HEK293T (cell line): ENCODE measurements around the gene TNFSF4.

ENCODE experiments used
- BHLHE40 ChIP-seq: fragments of 450-650 bp; IDR thresholded peaks from 2 replicates; pipeline ENCODE4 v1.6.1; 2016; ENCODE audit warnings: mild to moderate bottlenecking, moderate library complexity, borderline replicate concordance
- CTBP1 ChIP-seq: fragments of 450-650 bp; IDR thresholded peaks from 2 replicates; pipeline ENCODE4 v1.6.1; 2016; ENCODE audit warnings: borderline replicate concordance
- FOXA1 ChIP-seq: fragments of 450-650 bp; IDR thresholded peaks from 2 replicates; pipeline ENCODE4 v1.6.1; 2016; ENCODE audit warnings: mild to moderate bottlenecking
- FOXK2 ChIP-seq: fragments of 450-650 bp; IDR thresholded peaks from 2 replicates; pipeline ENCODE4 v1.6.1; 2016; ENCODE audit warnings: mild to moderate bottlenecking
- HDGF ChIP-seq: fragments of 450-650 bp; IDR thresholded peaks from 2 replicates; pipeline ENCODE4 v1.6.1; 2017; ENCODE audit warnings: antibody characterized with exemption, borderline replicate concordance
- L3MBTL2 ChIP-seq: fragments of 450-650 bp; conservative IDR thresholded peaks from 2 replicates; pipeline ENCODE4 v1.6.1; 2016; ENCODE audit warnings: mild to moderate bottlenecking
- LEF1 ChIP-seq: fragments of 450-650 bp; IDR thresholded peaks from 2 replicates; pipeline ENCODE4 v1.6.1; 2017; ENCODE audit warnings: mild to moderate bottlenecking, borderline replicate concordance
- SP1 ChIP-seq: fragments of 450-650 bp; IDR thresholded peaks from 2 replicates; pipeline ENCODE4 v1.6.1; 2017
- SUZ12 ChIP-seq: fragments of 450-650 bp; IDR thresholded peaks from 2 replicates; pipeline ENCODE4 v1.6.1; 2016; ENCODE audit warnings: mild to moderate bottlenecking
- TARDBP ChIP-seq: fragments of 450-650 bp; IDR thresholded peaks from 2 replicates; pipeline ENCODE4 v1.6.1; 2016

DNA sequence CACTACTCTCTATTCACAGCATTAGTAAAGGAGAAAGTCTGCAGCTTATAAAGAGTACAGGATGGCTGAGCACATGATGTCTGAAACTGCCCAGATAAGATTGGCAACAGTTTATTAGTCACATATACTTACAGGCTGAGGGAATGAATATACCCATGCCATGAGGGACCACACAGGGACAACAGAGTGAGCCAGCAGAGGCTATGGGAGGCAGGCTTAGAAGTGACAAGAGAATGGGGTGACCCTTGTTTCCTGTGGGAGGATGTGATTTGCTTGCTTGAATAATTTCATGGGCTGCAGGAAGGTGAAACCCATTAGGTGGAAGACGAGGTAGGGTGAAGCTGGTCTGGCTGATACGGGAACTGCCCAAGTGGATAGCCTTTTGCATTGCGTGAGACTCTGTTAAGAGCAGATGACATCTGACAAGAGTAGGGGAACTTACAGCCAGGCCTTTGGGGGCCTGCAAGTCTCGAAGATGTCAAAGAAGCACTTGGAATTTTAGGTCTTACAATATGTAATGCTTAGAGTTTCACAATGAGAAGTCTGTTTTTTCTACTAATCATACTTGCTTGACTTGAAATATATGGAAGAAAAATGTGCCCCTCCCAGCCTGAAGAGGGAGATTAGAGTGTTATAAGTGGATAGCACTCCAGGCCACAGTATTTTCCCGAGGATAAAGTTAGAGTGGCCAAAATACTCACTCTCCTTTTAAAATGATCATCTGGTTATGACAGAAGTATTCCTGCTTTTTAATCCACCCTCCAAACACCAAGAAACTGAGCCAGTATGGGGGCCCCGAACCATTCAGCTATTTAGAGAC is 34.6 kb upstream of the TNFSF4 start:
- TF ChIP-seq FOXA1 (no peak), CTBP1 (no peak), BHLHE40 (no peak), FOXK2 (no peak), HDGF (no peak), SUZ12 (no peak), SP1 (no peak), LEF1 (no peak), TARDBP (no peak), L3MBTL2 (no peak)
